Mucosa of rectum (tissue), 2 donors: ENCODE results near the gene CLEC4F.
"Not testable (repeated sequence)": the region's sequence is repeated elsewhere in the genome, so short reads cannot be mapped to it uniquely, and the experiment has no call there.

Experiments
- H3K27ac ChIP-seq, 2 donors: one replicate each; pipeline ENCODE4 v1.7.0; 2013; ENCODE audit warnings: inconsistent platforms in 2 of 2, low read depth in 2 of 2, low read length in 2 of 2
- H3K27me3 ChIP-seq, 2 donors: one replicate each; pipeline ENCODE4 v1.7.0; 2013; ENCODE audit warnings: low read length in 2 of 2; ENCODE audit not compliant: control insufficient read depth in 2 of 2, insufficient read depth in 2 of 2
- H3K36me3 ChIP-seq, 2 donors: one replicate each; pipeline ENCODE4 v1.7.0; 2013; ENCODE audit warnings: low read length in 2 of 2; ENCODE audit not compliant: control insufficient read depth in 2 of 2, insufficient read depth in 2 of 2
- H3K4me1 ChIP-seq, 2 donors: one replicate each; pipeline ENCODE4 v1.7.0; 2013; ENCODE audit warnings: low read length in 2 of 2, mild to moderate bottlenecking in 1 of 2; ENCODE audit not compliant: control insufficient read depth in 2 of 2, insufficient read depth in 2 of 2
- H3K4me3 ChIP-seq, 2 donors: one replicate each; pipeline ENCODE4 v1.7.0; 2013; ENCODE audit warnings: low read length in 2 of 2
- H3K9ac ChIP-seq, 2 donors: one replicate each; pipeline ENCODE4 v1.7.0; 2013; ENCODE audit warnings: low read length in 2 of 2, low read depth in 1 of 2, mild to moderate bottlenecking in 1 of 2
- H3K9me3 ChIP-seq, 2 donors: one replicate each; pipeline ENCODE4 v1.7.0; 2013; ENCODE audit warnings: low read length in 2 of 2; ENCODE audit not compliant: control insufficient read depth in 2 of 2
- donor health status: healthy.
- donor health status: Normal muscosa, but diverticular disease.

Gene CLEC4F

GRCh38 chr2:70806620-70807019 lies 13.8 kb downstream of the CLEC4F start:
- peaks cover 0 to 3% of the 10 kb centered on the region in 2 donors for H3K27me3 ChIP-seq
- H3K9ac ChIP-seq = no peak overlapping the region
- H3K27ac ChIP-seq = no peak overlapping the region
- H3K9me3 ChIP-seq = no peaks in the 10 kb centered on the region
- no peak overlapping the region for H3K4me3 ChIP-seq
- no peaks in the 10 kb centered on the region for H3K36me3 ChIP-seq
- no peaks in the 10 kb centered on the region for H3K4me1 ChIP-seq

GRCh38 chr2:70806013-70806412 lies 14.4 kb downstream of the CLEC4F start:
- Histone ChIP-seq H3K27ac (no peak overlapping the region), H3K9me3 (no peaks in the 10 kb centered on the region), H3K36me3 (no peaks in the 10 kb centered on the region), H3K9ac (no peak overlapping the region), H3K4me3 (no peak overlapping the region), H3K4me1 (no peaks in the 10 kb centered on the region), H3K27me3 (peaks cover 0 to 3% of the 10 kb centered on the region in 2 donors)

DNA sequence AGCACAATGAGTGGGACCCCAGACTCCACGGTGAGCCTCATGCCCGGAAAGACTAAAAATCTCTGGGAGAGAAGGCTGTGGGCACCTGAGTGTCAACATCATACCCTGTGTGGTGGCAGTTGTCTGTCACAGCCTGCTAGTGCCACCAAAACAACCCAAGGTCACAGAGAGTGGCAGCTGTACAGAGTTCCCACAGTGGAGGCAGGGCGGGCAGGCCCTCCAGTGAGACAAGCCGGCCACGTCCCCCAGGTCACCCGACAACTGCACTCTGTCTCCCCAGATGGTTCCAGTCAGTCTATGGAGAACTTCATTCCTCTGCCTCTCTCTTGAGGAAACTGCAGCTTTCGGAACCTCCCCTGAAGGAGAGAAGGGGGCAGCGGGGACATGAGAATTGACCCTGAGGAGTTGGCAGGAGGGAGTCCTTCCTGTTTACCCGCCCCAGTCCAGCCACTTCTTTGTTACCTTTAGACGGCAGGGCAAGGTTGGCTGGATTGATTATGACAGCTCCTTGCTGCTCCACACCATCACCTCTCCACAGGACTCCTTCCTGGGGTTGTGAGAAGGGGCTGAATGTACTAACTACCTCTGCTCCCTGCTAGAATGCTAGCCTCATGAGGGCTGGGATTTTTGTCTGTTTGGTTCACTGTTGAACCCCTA lies 18.7 kb downstream of the CLEC4F start:
- H3K4me1 ChIP-seq = no peaks in the 10 kb centered on the region
- no peak overlapping the region for H3K27ac ChIP-seq
- H3K27me3 ChIP-seq = peaks cover 0 to 3% of the 10 kb centered on the region in 2 donors
- H3K9me3 ChIP-seq = no peaks in the 10 kb centered on the region
- H3K9ac ChIP-seq = no peak overlapping the region
- no peaks in the 10 kb centered on the region for H3K36me3 ChIP-seq
- no peak overlapping the region for H3K4me3 ChIP-seq

GRCh38 chr2:70799706-70800105 lies 20.7 kb downstream of the CLEC4F start:
- H3K27me3 ChIP-seq = peaks cover 3 to 5% of the 10 kb centered on the region in 2 donors
- H3K4me3 ChIP-seq = no peak overlapping the region
- no peaks in the 10 kb centered on the region for H3K4me1 ChIP-seq
- H3K9ac ChIP-seq = no peak overlapping the region
- no peak overlapping the region for H3K27ac ChIP-seq
- no peaks in the 10 kb centered on the region for H3K9me3 ChIP-seq
- no peaks in the 10 kb centered on the region for H3K36me3 ChIP-seq

GRCh38 chr2:70797996-70798395 lies 22.4 kb downstream of the CLEC4F start:
- not testable (repeated sequence) for H3K27ac ChIP-seq, H3K9me3 ChIP-seq, H3K27me3 ChIP-seq, H3K4me3 ChIP-seq, H3K36me3 ChIP-seq, H3K4me1 ChIP-seq, H3K9ac ChIP-seq

DNA sequence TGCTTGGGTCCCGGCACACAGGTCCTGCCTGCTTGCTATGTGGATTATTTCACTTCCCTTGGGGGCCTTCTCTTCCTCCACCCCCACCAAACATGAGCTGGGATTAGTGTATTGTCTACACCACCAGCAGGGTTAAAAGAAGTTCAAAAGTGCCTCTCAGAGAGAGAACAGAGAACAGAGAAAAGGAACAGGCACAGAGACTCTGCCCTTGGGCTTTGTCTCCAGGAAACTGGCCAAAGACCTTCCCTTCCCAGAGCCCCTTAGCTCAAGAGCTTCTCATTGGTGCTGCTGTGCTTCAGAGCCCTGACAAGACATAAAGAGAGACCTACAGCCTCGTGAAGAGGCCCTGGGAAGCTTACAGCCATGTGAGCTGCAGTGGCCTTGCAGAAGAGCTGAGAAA lies 22.9 kb downstream of the CLEC4F start:
- H3K27me3 ChIP-seq = peaks cover 3 to 7% of the 10 kb centered on the region in 2 donors
- H3K9ac ChIP-seq = no peak overlapping the region
- H3K4me3 ChIP-seq = no peak overlapping the region
- no peaks in the 10 kb centered on the region for H3K36me3 ChIP-seq
- H3K4me1 ChIP-seq = no peaks in the 10 kb centered on the region
- H3K9me3 ChIP-seq = no peaks in the 10 kb centered on the region
- no peak overlapping the region for H3K27ac ChIP-seq

DNA sequence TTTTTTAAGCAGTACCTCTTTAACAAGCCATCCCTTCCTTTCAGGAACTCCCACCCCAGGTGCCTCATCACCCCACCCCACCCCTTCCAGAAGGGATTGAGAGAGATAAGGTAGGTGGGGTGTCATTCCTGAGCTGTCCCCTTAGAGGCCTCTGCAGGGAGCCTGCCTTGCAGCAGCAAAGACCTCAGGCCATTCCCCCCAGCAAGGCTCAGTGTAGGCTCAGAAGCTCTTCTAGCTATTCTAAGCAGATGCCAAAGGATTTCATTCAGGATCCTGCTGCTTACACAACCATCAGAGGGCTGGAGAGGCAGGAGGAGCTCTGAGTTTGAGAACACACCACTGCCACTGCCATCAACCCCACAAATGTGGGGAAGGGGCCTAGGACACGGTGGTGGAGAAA lies 24.1 kb downstream of the CLEC4F start:
- no peak overlapping the region for H3K4me3 ChIP-seq
- peaks cover 11 to 14% of the 10 kb centered on the region in 2 donors for H3K27me3 ChIP-seq
- H3K9me3 ChIP-seq = no peaks in the 10 kb centered on the region
- H3K4me1 ChIP-seq = no peaks in the 10 kb centered on the region
- no peaks in the 10 kb centered on the region for H3K36me3 ChIP-seq
- H3K9ac ChIP-seq = no peak overlapping the region
- H3K27ac ChIP-seq = no peak overlapping the region

DNA sequence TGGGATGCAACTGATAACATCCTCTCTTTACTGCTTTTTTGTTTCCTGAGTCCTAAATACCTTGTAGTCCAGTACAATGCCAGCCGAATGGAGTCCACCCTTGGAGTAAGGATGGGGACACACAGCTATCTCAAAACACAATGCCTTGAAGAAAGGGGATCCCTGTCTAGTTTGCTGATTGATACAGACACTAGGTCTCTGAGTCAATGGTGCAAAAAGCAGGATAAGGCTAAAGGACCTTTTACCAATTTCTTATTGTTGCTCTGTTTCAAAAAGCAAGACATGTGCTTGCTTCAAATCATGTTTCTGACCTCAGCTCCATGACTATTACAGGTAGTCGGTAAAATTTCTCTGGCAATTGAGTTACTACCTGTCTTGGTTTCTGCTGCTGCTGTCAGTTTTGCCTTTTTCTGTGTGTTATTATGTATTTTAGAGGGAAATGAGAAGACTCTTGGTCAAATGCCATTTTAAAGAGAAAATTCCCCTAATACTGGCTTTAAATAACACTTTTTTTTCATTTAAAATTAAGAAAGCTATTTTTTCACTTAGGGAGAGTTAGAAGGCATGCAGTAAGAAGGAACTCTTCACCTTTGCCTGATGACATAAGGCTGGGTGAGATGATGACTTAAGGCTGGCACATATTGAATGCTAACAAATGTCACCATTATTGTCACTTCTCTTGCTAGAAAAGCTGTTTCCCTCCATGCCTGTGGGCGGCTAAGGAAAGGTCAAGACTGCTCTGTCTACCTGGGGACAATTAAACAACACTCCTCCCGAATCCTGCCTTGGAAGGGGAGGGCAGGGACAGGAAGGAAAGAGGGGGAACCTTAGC lies 25.0 kb downstream of the CLEC4F start:
- peaks cover 13 to 14% of the 10 kb centered on the region in 2 donors for H3K27me3 ChIP-seq

DNA sequence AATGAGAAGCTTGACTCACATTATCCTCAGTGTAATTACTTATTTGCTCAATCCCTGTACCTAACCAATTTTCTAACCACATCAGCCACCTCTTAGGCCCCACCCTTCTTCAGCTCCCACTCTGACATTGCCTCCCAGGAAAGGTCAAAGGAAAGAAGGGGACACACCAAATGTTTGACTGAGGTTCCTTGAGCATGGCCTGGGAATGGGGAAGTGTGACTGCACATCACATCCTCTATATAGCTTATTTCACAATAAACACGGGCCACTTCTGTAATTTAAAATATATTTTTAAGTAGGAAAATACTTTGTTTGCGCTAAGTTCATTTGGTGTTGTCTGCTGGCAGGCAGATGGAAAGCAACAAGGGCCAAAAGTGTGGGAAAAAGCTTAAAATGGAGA lies 26.9 kb downstream of the CLEC4F start:
- Histone ChIP-seq H3K27ac (no peak overlapping the region), H3K4me3 (no peak overlapping the region), H3K9ac (no peak overlapping the region), H3K27me3 (peaks cover 22% of the 10 kb centered on the region in 2 donors), H3K36me3 (no peaks in the 10 kb centered on the region), H3K4me1 (no peaks in the 10 kb centered on the region), H3K9me3 (no peaks in the 10 kb centered on the region)

More for the DNA sequence above, 25.0 kb downstream of the CLEC4F start:
- Histone ChIP-seq H3K9ac (no peak overlapping the region), H3K36me3 (no peaks in the 10 kb centered on the region), H3K4me1 (no peaks in the 10 kb centered on the region), H3K4me3 (no peak overlapping the region), H3K9me3 (no peaks in the 10 kb centered on the region), H3K27ac (no peak overlapping the region)

DNA sequence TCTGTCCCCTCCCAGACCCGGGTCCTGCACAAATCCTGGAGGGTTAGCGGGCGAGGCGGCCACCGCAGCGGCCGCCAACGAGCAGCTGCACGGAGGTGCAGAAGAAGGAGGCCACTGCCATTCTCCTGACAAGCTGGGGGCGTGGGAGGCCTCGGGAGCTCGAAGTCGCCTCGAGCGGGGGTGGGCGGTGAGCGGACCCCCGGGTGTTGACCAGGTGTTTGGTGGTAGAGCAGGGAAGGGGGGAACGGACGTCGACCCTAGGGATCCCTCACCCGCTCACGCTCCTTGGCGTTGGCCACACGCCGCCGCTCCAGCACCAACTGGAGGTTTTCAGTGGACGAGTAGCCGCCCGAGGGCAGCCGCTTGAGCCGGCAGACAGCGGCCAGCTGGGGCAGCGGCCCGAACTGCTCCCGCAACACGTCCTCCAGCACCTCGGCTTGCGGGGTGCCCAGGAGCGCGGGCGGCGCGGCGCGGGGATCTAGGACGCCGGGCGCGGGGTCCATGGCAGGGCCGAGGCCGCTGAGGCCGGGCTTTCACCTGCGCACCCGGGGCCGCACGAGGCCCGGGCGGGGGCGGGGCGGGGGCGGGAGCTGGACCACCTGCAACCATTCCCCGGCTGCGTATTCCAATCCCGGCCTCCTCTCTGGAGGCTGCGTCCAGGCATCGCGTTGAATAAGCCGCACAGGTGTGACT lies 30.1 kb downstream of the CLEC4F start, which contains the start of gene FIGLA:
TSS of gene FIGLA (minus strand) at position 508 of the 693 bp plus-strand sequence. CDS start at position 503, 5 bp downstream.
- Histone ChIP-seq H3K4me3 (peak within 1 kb of the TSS; percentile 13 to 35), H3K9me3 (no peaks in the 10 kb centered on the region), H3K9ac (no peak within 1 kb of the TSS), H3K4me1 (no peaks in the 10 kb centered on the region), H3K36me3 (no peaks in the 10 kb centered on the region), H3K27me3 (peaks cover 28 to 32% of the 10 kb centered on the region in 2 donors), H3K27ac (no peak within 1 kb of the TSS)
